LNCAP (cell line): ENCODE data around the gene EIF3L.

Experiments
- TF ChIP-seq, protein P1 (sequence below): fragments of 450-650 bp; IDR thresholded peaks from 2 replicates; pipeline ENCODE4 v1.5.1; 2017; ENCODE audit warnings: mild to moderate bottlenecking

The EIF3L gene

GRCh38 chr22:37870273-37870672, 21.1 kb downstream of the EIF3L start:
- TF ChIP-seq, protein P1, sequence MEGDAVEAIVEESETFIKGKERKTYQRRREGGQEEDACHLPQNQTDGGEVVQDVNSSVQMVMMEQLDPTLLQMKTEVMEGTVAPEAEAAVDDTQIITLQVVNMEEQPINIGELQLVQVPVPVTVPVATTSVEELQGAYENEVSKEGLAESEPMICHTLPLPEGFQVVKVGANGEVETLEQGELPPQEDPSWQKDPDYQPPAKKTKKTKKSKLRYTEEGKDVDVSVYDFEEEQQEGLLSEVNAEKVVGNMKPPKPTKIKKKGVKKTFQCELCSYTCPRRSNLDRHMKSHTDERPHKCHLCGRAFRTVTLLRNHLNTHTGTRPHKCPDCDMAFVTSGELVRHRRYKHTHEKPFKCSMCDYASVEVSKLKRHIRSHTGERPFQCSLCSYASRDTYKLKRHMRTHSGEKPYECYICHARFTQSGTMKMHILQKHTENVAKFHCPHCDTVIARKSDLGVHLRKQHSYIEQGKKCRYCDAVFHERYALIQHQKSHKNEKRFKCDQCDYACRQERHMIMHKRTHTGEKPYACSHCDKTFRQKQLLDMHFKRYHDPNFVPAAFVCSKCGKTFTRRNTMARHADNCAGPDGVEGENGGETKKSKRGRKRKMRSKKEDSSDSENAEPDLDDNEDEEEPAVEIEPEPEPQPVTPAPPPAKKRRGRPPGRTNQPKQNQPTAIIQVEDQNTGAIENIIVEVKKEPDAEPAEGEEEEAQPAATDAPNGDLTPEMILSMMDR, result no peak

- TF ChIP-seq, protein P1, result no peak
These were observed 31.6 kb downstream of the EIF3L start for GRCh38 chr22:37880668-37881440.

- TF ChIP-seq, protein P1, result no peak
These were observed 35.2 kb downstream of the EIF3L start for GRCh38 chr22:37884420-37884819.

DNA sequence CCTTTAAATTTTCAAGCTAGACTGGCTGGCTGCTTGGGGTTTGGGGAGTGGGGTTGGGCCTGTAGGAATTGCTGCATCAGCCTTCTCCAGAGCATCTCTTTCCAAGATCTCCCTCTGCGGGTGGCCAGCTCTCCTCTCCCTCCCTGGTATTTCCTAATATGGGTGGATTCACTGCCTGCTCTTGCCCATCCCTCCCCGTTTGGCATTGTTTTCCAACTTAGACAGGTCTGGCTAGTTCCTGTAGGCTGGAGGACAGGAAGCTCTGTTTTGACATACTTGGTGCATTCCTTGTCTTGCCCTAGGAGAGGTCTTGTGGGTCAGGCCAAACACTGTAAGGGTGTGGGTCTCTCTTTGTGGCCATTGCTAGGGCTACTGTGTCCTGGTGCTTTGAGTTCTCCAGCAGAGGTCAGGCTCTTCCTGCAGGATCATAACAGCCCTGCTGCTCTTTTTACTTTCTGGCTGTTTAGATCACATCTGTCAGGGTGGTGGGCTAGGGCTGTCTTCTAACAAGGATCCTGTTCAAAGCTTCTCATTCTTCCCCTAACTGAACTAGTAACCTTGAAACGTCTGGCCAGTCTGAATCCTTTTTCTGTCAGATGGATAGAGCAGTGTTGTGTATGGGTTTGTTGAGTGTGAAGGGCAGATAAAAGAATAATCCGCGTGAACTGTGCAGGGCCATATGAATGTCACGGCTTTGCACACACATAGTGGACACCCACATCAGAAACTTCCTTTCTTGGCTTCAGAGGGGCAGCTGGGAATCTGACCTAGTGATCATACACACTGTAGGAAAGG, 38.6 kb downstream of the EIF3L start:
- TF ChIP-seq, protein P1, result peak; percentile 31; the same call in 1 of the 2 replicates

GRCh38 chr22:37891926-37892325, 42.7 kb downstream of the EIF3L start:
- TF ChIP-seq, protein P1, result no peak

DNA sequence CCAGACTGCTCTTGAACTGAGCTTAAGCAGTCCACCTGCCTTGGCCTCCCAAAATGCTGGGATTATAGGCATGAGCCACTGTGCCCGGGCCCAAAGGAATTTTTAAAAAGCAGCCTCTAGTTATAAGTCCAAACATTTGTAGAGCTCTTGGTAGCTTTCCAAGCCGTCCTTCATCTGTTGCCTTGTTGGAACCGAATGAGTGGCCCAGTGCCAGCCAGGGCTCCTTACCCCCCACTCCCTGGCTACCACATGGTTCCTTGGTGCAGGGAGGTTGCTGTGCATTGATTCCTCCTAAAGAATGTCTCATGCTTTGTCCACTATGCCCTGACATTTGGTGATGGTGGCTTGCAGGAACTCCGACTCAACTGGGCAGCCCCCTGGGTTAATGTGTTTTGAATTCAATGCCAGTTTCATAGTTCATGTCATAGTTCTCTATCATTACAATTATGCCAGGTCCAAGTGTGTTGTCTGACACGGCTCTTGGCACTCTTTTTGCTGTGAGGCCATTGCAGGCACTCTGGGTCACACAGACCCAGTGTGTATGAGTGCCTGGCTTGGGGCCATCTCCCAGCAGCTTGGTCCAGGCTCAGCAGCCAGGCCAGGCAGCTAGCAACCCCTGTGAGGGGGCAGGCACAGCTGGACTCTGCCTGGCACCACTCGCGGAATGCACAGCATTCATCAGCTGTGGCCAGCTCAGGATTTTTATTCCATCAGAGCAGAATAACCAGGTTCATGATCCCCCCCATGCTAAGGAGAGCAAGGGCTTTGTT, 43.5 kb downstream of the EIF3L start:
- TF ChIP-seq, protein P1, result no peak

- TF ChIP-seq, protein P1, result no peak
These were observed 44.4 kb downstream of the EIF3L start for GRCh38 chr22:37893583-37893983.
